SK-N-SH treated with all-trans-retinoic acid at 6 μM for 48 hours (cell line): ENCODE results near the gene BHLHA15.

Experiments used
- ATAC-seq: fragments of 200-7000 bp; cut with Tn5 transposase; 3 replicates; pipeline ENCODE4 v1.9.1; 2020; ENCODE audit warnings: mild to moderate bottlenecking, moderate library complexity
- ARNTL ChIP-seq: fragments of 450-650 bp; formaldehyde crosslinking; IDR thresholded peaks from 2 replicates; pipeline ENCODE4 v1.5.0; 2020; ENCODE audit warnings: low read depth, mild to moderate bottlenecking, moderate library complexity, borderline replicate concordance
- BACH2 ChIP-seq: fragments of 250-450 bp; sonication (Bioruptor Pico); IDR thresholded peaks from 2 replicates; pipeline ENCODE4 v1.9.0; 2021; ENCODE audit warnings: mild to moderate bottlenecking, borderline replicate concordance
- CREB5 ChIP-seq: fragments of 250-450 bp; sonication (Bioruptor Pico); IDR thresholded peaks from 2 replicates; pipeline ENCODE4 v1.5.1; 2020; ENCODE audit warnings: low read depth, mild to moderate bottlenecking, moderate library complexity
- CSDC2 ChIP-seq: fragments of 250-450 bp; sonication (Bioruptor Pico); IDR thresholded peaks from 2 replicates; pipeline ENCODE4 v1.5.0; 2020; ENCODE audit warnings: mild to moderate bottlenecking, moderate library complexity
- CSRNP3 ChIP-seq: fragments of 250-450 bp; sonication (Bioruptor Pico); IDR thresholded peaks from 2 replicates; pipeline ENCODE4 v1.5.1; 2021; ENCODE audit warnings: mild to moderate bottlenecking, moderate library complexity
- ESRRG ChIP-seq: fragments of 250-450 bp; sonication (Bioruptor Pico); IDR thresholded peaks from 2 replicates; pipeline ENCODE4 v1.6.1; 2021; ENCODE audit warnings: mild to moderate bottlenecking
- GLIS3 ChIP-seq: fragments of 250-450 bp; sonication (Bioruptor Pico); IDR thresholded peaks from 2 replicates; pipeline ENCODE4 v1.5.0; 2020; ENCODE audit warnings: mild to moderate bottlenecking, moderate library complexity
- ISL1 ChIP-seq: fragments of 250-450 bp; sonication (Bioruptor Pico); IDR thresholded peaks from 2 replicates; pipeline ENCODE4 v2.1.2; 2022; ENCODE audit warnings: mild to moderate bottlenecking, moderate library complexity
- PATZ1 ChIP-seq: fragments of 250-450 bp; sonication (Bioruptor Pico); IDR thresholded peaks from 2 replicates; pipeline ENCODE4 v1.8.0; 2020; ENCODE audit warnings: mild to moderate bottlenecking, moderate library complexity, borderline replicate concordance
- POU6F1 ChIP-seq: fragments of 250-450 bp; sonication (Bioruptor Pico); IDR thresholded peaks from 2 replicates; pipeline ENCODE4 v1.8.0; 2021; ENCODE audit warnings: low read depth, mild to moderate bottlenecking, moderate library complexity, borderline replicate concordance
- PPARA ChIP-seq: fragments of 250-450 bp; sonication (Bioruptor Pico); IDR thresholded peaks from 2 replicates; pipeline ENCODE4 v1.5.0; 2020; ENCODE audit warnings: mild to moderate bottlenecking, borderline replicate concordance
- RARB ChIP-seq: fragments of 250-450 bp; sonication (Bioruptor Pico); IDR thresholded peaks from 2 replicates; pipeline ENCODE4 v1.8.0; 2021; ENCODE audit warnings: mild to moderate bottlenecking, moderate library complexity
- SNAI2 ChIP-seq: fragments of 250-450 bp; sonication (Bioruptor Pico); IDR thresholded peaks from 2 replicates; pipeline ENCODE4 v1.5.0; 2020; ENCODE audit warnings: mild to moderate bottlenecking, moderate library complexity
- TCF4 ChIP-seq: fragments of 250-450 bp; sonication (Bioruptor Pico); IDR thresholded peaks from 2 replicates; pipeline ENCODE4 v1.8.0; 2021; ENCODE audit warnings: mild to moderate bottlenecking, moderate library complexity, borderline replicate concordance
- TSHZ2 ChIP-seq: fragments of 250-450 bp; sonication (Bioruptor Pico); IDR thresholded peaks from 2 replicates; pipeline ENCODE4 v1.5.0; 2020; ENCODE audit warnings: mild to moderate bottlenecking, moderate library complexity
- ZFP3 ChIP-seq: fragments of 250-450 bp; sonication (Bioruptor Pico); IDR thresholded peaks from 2 replicates; pipeline ENCODE4 v1.5.0; 2020; ENCODE audit warnings: mild to moderate bottlenecking, moderate library complexity
- ZNF565 ChIP-seq: fragments of 450-650 bp; formaldehyde crosslinking; conservative IDR thresholded peaks from 2 replicates; pipeline ENCODE4 v1.5.0; 2020; ENCODE audit warnings: low read depth, mild to moderate bottlenecking, moderate library complexity
- ZNF70 ChIP-seq: fragments of 450-650 bp; formaldehyde crosslinking; IDR thresholded peaks from 2 replicates; pipeline ENCODE4 v1.5.0; 2020; ENCODE audit warnings: mild to moderate bottlenecking, moderate library complexity
- ZNF8 ChIP-seq: fragments of 450-650 bp; formaldehyde crosslinking; IDR thresholded peaks from 2 replicates; pipeline ENCODE4 v1.5.0; 2020; ENCODE audit warnings: mild to moderate bottlenecking, moderate library complexity

Gene BHLHA15

GRCh38 chr7:98223898-98224700, 12.9 kb downstream of the BHLHA15 start:
- TF ChIP-seq TCF4 (CRISPR knock-in tag) (no peak), ISL1 (CRISPR knock-in tag) (no peak), ESRRG (CRISPR knock-in tag) (no peak), CSRNP3 (CRISPR knock-in tag) (no peak), SNAI2 (CRISPR knock-in tag) (no peak), CSDC2 (CRISPR knock-in tag) (no peak), CREB5 (no peak), ZNF70 (CRISPR knock-in tag) (no peak), PPARA (no peak), TSHZ2 (CRISPR knock-in tag) (no peak), ZNF8 (CRISPR knock-in tag) (no peak), BACH2 (CRISPR knock-in tag) (no peak), PATZ1 (CRISPR knock-in tag) (no peak), RARB (CRISPR knock-in tag) (no peak), ZFP3 (CRISPR knock-in tag) (no peak), ARNTL (CRISPR knock-in tag) (no peak), ZNF565 (CRISPR knock-in tag) (no peak), POU6F1 (no peak), GLIS3 (no peak)
- TF ChIP-seq, all 23 proteins: peak for 0
- ATAC-seq = no peak; the same call in 1 of the 3 replicates

- TF ChIP-seq BACH2 (CRISPR knock-in tag) = no peak
- no peak for TF ChIP-seq CSRNP3 (CRISPR knock-in tag)
- no peak for ATAC-seq
Observed at GRCh38 chr7:98224701-98225181, 13.5 kb downstream of the BHLHA15 start.
